Measurements from ENCODE around the gene PLB1.

Gene PLB1

GRCh38 chr2:28650266-28650584, 154.4 kb downstream of the PLB1 start:
- TF ChIP-seq POLR2A (IDR thresholded peaks at IDR 0.05; ENCODE audit: low read depth, low read length) (no peak), TAF1 (IDR thresholded peaks at IDR 0.05; ENCODE audit: borderline replicate concordance, low read depth, low read length) (no peak), POLR2AphosphoS5 (IDR thresholded peaks at IDR 0.05; ENCODE audit: low read depth, low read length) (no peak)

GRCh38 chr2:28652217-28652616, 156.4 kb downstream of the PLB1 start:
- no peak for DNase-seq (ENCODE audit: insufficient read length)
- no peak for TF ChIP-seq POLR2AphosphoS5 (IDR thresholded peaks at IDR 0.05; ENCODE audit: low read depth, low read length)
- no peak for TF ChIP-seq TAF1 (IDR thresholded peaks at IDR 0.05; ENCODE audit: borderline replicate concordance, low read depth, low read length)
- no peak for TF ChIP-seq POLR2A (IDR thresholded peaks at IDR 0.05; ENCODE audit: low read depth, low read length)
- FAIRE-seq, result no peak

More at GRCh38 chr2:28650266-28650584, 154.4 kb downstream of the PLB1 start:
- FAIRE-seq (no peak), DNase-seq (ENCODE audit: insufficient read length) (no peak)

GRCh38 chr2:28653892-28654662, 158.2 kb downstream of the PLB1 start:
- no peak for FAIRE-seq
- no peak for DNase-seq (ENCODE audit: insufficient read length)
- TF ChIP-seq POLR2AphosphoS5 (IDR thresholded peaks at IDR 0.05; ENCODE audit: low read depth, low read length) (no peak), POLR2A (IDR thresholded peaks at IDR 0.05; ENCODE audit: low read depth, low read length) (no peak), TAF1 (IDR thresholded peaks at IDR 0.05; ENCODE audit: borderline replicate concordance, low read depth, low read length) (no peak)

- no peak for TF ChIP-seq POLR2AphosphoS5 (IDR thresholded peaks at IDR 0.05; ENCODE audit: low read depth, low read length)
- DNase-seq (ENCODE audit: insufficient read length), result no peak
- no peak for FAIRE-seq
Observed at GRCh38 chr2:28654663-28655320, 158.9 kb downstream of the PLB1 start.

GRCh38 chr2:28656937-28657615, 161.2 kb downstream of the PLB1 start:
- FAIRE-seq (no peak), DNase-seq (ENCODE audit: insufficient read length) (no peak)
- no peak for TF ChIP-seq POLR2A (IDR thresholded peaks at IDR 0.05; ENCODE audit: low read depth, low read length)
- no peak for TF ChIP-seq POLR2AphosphoS5 (IDR thresholded peaks at IDR 0.05; ENCODE audit: low read depth, low read length)
- TF ChIP-seq TAF1 (IDR thresholded peaks at IDR 0.05; ENCODE audit: borderline replicate concordance, low read depth, low read length), result no peak

GRCh38 chr2:28658369-28658768, 162.5 kb downstream of the PLB1 start:
- no peak for DNase-seq (ENCODE audit: insufficient read length)
- FAIRE-seq, result no peak
- no peak for TF ChIP-seq POLR2AphosphoS5 (IDR thresholded peaks at IDR 0.05; ENCODE audit: low read depth, low read length)
- no peak for TF ChIP-seq POLR2A (IDR thresholded peaks at IDR 0.05; ENCODE audit: low read depth, low read length)
- TF ChIP-seq TAF1 (IDR thresholded peaks at IDR 0.05; ENCODE audit: borderline replicate concordance, low read depth, low read length), result no peak

- DNase-seq (ENCODE audit: insufficient read length) (no peak), FAIRE-seq (no peak)
- TF ChIP-seq POLR2A (IDR thresholded peaks at IDR 0.05; ENCODE audit: low read depth, low read length), result no peak
- TF ChIP-seq TAF1 (IDR thresholded peaks at IDR 0.05; ENCODE audit: borderline replicate concordance, low read depth, low read length), result no peak
Observed at GRCh38 chr2:28659127-28659526, 163.3 kb downstream of the PLB1 start.

- TF ChIP-seq POLR2A (IDR thresholded peaks at IDR 0.05; ENCODE audit: low read depth, low read length) (no peak), POLR2AphosphoS5 (IDR thresholded peaks at IDR 0.05; ENCODE audit: low read depth, low read length) (no peak), TAF1 (IDR thresholded peaks at IDR 0.05; ENCODE audit: borderline replicate concordance, low read depth, low read length) (no peak)
- no peak for DNase-seq (ENCODE audit: insufficient read length)
- FAIRE-seq, result no peak
Observed at GRCh38 chr2:28661589-28662001, 165.7 kb downstream of the PLB1 start.

- DNase-seq (ENCODE audit: insufficient read length), result no peak
Observed at GRCh38 chr2:28662044-28662443, 166.2 kb downstream of the PLB1 start.

GRCh38 chr2:28662468-28663181, 166.8 kb downstream of the PLB1 start:
- no peak for FAIRE-seq
- no peak for DNase-seq (ENCODE audit: insufficient read length)
- TF ChIP-seq TAF1 (IDR thresholded peaks at IDR 0.05; ENCODE audit: borderline replicate concordance, low read depth, low read length), result no peak
- TF ChIP-seq POLR2AphosphoS5 (IDR thresholded peaks at IDR 0.05; ENCODE audit: low read depth, low read length), result no peak
- TF ChIP-seq POLR2A (IDR thresholded peaks at IDR 0.05; ENCODE audit: low read depth, low read length), result no peak

More at GRCh38 chr2:28662044-28662443, 166.2 kb downstream of the PLB1 start:
- TF ChIP-seq POLR2AphosphoS5 (IDR thresholded peaks at IDR 0.05; ENCODE audit: low read depth, low read length) (no peak), TAF1 (IDR thresholded peaks at IDR 0.05; ENCODE audit: borderline replicate concordance, low read depth, low read length) (no peak), POLR2A (IDR thresholded peaks at IDR 0.05; ENCODE audit: low read depth, low read length) (no peak)
- FAIRE-seq, result no peak

- FAIRE-seq (no peak), DNase-seq (ENCODE audit: insufficient read length) (no peak)
- TF ChIP-seq POLR2AphosphoS5 (IDR thresholded peaks at IDR 0.05; ENCODE audit: low read depth, low read length) (no peak), TAF1 (IDR thresholded peaks at IDR 0.05; ENCODE audit: borderline replicate concordance, low read depth, low read length) (no peak), POLR2A (IDR thresholded peaks at IDR 0.05; ENCODE audit: low read depth, low read length) (no peak)
Observed at GRCh38 chr2:28663359-28663758, 167.5 kb downstream of the PLB1 start.

Measured in GM12892 (cell line).